ENCODE results near the gene HIVEP2. TPM values are rescaled to one million over a fixed set of nuclear protein-coding genes. Genes with fewer than 3 reads are reported as not detected.

The HIVEP2 gene
- total RNA-seq, 1 donor from 2014 or later: 13.2 TPM

DNA sequence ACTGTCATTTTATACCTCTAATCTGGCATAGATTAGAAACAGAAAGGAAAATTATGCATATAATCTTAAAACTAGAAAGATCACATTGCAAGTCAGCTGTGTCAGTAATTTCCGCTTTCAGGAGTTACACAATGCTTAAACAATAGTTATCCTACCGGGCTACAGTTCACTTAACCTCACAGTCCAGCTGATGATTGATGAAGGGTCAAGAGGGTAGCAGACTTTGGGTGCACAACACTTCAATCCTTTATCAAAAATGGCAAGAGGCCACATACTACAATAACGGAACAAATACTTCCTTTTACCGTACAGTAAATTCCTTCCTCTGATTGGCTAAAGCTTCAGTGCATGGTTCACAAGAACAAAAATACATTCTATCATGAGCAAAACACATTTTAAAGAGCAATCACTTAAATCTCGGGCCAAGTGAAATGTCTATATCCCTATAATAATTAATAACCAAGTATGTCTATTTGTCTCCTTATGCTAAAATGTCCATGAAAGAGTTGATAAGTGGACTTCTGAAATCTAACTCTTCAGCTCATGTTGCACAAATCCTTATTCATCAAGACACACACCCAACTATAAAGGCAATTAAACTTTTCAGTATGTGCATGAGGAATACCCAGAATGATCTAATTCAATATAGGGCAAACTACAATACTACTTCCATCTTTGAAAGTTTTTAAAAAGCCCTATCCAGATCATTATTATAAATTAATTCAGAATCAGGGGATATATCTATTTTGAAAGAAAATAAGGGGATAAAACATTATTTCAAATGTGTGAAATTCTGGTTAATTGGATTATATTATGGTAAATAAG is 76.8 kb downstream of the HIVEP2 start:
- no peak for DNase-seq (ENCODE audit: low spot score)

DNA sequence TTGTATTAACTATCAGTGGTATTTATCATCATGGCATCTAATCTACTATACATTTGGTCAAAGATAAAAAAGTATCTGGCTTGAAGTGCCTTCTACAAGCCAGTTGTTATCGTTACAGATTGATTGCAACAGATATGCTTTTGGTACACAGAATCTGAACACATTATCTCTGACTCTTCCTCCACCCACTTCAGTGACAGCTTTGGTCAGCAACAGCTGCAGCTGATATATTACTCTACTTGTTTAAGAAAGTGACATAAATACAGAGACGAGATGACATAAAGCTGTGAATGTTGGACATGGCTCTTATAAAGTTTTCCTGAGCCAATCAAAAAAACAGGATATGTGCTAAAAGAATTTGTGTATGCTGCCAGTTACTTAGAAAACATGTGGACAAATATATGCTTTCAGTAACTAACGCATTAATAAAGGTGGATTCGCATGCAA is 77.6 kb downstream of the HIVEP2 start:
- no peak for DNase-seq (ENCODE audit: low spot score)

DNA sequence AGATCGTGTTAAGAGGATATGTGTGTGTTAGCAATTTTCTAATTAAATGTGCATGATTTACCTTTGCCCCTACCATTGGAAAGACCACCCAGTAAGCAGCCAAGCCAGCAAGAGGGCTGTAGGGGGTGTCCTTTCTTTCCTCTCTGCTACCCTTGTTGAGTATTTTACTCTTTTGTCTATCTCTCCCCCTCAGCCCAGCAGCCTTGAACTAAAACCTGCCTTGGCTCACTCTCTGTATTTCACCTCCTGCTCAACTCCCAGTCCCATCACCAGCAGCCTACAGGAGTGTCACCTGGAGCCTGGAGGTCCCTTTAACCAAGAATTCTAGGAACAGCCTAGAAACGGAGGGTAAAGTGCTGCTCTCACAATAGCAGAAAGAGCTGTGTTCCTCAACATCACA is 81.0 kb downstream of the HIVEP2 start:
- no peak for DNase-seq (ENCODE audit: low spot score)

DNA sequence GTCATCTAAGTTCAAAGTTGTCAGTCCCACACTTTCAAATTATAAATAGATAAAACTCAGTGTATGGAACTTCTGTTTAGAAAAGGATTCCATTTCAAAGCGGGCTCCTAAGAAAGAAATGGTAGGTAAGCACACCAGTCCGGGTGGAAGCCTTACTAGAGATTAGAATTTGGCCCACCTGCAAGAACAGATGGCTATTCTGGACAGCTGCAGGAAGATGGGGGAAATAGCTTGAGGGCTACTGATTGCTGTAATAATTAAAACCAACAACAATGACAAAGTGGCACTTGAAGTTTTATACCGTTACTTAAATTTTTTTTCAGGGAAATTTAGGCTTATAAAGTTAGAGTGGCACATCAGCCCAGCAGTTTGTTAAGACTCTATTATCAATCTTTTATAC is 83.3 kb downstream of the HIVEP2 start:
- no peak for DNase-seq (ENCODE audit: low spot score)

- no peak for DNase-seq (ENCODE audit: low spot score)
These were observed 84.5 kb downstream of the HIVEP2 start for GRCh38 chr6:142860498-142860897.

DNA sequence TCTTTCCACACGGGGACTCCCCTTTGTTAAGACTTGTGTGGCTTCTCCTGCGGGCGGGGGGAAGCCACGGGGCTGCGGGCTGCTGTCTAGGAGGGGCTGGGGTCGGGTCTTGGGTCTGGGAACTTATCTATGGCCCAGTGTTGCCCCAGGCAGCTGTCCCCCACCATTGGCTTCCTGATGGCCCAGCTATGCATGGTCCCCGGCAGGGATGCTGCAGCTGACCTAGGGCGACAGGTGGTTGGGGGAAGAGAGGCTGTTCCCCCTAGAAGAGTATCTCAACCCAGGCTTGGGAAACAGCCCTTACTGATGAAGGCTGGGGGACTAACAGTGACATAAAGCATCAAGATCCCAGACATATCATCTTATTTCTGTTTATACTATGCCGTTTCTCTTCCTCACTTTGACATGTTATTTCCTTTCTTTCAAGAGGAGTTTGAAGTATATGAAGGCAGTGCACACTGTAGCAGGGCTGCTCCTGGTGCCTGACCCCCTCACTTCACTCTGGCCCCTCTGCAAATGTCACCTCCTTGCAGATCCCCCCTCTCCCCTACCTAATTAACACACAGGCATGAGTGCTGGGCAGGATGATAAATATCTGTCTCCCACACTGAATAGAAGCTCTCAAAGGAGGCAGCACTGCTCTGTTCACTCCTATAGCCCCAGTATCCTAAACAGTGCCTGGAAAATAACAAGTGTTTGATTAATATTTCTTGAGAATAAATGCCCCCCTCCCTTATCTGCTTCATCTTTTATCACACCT is 87.0 kb downstream of the HIVEP2 start:
- no peak for DNase-seq (ENCODE audit: low spot score)

GRCh38 chr6:142857233-142857761 is 87.7 kb downstream of the HIVEP2 start:
- DNase-seq (ENCODE audit: low spot score): no peak

GRCh38 chr6:142856624-142857232 is 88.2 kb downstream of the HIVEP2 start:
- no peak for DNase-seq (ENCODE audit: low spot score)

- DNase-seq (ENCODE audit: low spot score): no peak
These were observed 88.9 kb downstream of the HIVEP2 start for GRCh38 chr6:142855893-142856623.

DNA sequence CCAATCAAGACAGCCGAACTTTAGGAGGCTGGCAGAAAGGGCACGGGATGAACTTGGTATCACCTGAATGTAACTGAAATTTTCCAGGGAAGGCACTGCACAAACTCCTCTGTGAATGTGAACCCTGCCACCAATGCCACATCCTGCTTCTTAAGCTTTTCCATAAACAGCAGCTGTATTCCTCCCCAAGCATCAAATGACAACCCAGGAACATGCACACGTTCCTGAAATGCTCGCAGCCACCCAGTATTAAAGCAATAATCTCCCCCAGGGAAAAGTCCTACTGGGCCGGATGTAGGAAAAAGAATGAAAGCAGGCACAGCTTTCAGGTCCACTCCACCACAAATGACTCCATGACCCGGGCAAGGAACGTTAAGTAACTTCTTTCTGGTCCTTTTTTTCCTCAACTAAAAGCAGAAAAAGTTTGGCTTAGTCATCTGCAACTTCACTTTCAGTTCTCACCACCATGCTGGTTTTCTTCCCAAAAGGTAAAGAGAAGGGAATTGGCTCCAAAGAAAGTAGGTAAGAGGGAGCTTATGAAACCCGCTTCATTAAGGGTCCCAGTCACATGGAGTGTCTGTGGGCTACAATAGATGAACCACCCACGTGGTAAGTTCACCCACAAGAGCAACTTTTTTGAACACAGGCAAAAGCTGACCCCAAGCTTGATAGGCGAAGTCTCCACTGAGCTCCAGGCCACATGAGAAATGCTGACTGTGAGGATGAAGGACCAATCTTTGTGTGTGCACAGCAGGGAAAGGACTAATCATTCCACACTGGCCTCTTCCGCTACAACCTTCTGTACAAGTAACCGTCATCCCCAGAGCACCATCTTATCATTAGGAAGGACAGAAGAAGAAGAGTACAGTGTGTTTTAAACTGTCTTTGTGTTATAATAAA is 90.1 kb downstream of the HIVEP2 start:
- no peak for DNase-seq (ENCODE audit: low spot score)

DNA sequence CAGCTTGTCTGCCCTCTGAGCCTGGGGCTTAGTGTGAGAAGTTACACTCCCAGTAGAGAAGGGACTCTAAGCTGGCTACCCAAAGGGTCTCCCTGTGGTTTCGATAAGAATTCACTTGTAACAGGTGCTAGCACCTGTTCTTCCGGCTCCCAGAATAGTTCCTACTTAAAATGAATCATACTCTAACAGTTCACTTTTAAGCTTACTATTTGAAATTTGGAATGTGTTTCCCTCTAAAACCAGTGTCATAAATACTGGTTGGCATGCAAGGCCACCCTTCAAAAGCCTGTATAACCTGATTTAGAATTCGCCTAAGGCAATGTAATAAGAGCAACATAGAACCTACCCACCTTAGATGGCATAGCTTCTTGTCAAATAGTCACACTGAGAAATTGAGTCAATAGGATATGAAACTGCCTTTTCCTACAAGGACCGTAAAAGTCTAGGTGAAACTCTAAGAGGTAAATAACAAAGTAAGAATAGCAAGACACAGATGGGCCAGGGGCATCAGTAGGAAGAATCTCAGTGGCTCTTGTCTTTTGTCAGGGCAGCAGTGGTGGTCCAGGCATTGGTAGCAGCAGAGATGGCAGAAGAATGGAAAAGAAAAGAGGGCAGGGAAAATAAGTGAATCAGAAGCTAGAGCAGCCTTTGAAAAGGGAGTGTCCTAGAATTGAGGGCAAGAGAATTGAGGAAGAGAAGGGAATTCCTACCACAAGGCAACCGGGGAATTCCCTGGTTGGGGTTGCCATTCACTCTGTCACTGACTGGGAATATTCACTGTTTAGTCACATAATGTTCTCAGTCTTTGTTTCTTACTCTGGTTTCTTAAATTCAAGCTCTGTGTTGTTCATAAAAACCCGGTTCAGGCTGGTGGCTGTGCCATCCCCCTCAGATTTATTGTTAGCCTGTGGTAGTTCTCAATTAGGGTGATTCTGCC is 91.5 kb downstream of the HIVEP2 start:
- DNase-seq (ENCODE audit: low spot score): no peak

DNA sequence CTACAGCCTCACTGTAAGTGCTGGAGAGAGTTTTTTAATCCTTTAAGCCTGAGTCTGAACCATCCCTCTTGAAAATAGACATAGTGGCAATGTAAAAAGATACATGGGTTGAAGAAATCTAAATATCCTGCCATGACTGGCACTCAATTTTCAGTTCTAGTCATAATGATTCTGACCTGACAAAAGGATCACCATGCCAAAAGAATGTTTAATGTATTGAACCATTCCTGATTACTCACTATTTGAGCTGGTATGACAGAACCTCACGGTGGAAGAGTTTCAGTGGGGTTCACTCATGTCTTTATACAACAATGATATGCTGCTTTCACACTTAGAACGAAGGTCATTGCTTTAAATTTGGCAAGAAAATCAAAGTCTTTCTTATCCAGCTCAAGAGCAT is 93.4 kb downstream of the HIVEP2 start:
- DNase-seq (ENCODE audit: low spot score): no peak

DNA sequence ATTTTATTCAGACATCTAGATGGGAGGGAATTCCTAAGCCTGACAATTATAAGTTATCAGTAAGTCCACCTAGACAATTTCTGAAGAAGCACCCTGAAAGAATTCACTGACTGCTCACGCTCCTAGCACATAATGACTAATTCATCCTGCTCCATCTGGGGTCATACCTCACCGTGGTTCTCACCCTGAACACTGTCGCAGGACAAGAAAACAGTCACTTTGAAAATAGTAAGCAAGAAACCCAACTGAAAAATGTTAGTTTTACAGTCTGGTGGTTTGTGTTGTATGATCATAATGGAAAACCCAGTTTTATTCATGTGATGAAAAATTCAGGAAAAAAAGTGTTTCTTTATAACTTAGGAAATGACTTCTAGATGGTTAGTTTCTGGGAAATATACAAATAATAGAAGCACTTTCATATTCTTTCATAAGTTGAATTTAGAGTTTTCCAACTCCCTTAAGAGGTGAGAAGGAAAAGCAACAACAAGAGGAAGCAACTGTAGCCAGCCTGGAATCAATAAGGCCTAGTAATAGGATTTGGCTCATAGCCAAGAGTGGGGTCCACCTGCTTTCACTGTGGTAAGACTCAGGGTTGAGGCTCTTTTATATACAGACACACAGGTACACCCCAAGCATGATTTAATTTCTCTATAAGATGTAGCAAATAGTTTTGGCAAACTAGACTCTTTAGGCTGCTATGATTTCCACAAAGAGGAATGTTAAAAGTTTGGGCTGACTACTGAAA is 94.1 kb downstream of the HIVEP2 start:
- no peak for DNase-seq (ENCODE audit: low spot score)

DNA sequence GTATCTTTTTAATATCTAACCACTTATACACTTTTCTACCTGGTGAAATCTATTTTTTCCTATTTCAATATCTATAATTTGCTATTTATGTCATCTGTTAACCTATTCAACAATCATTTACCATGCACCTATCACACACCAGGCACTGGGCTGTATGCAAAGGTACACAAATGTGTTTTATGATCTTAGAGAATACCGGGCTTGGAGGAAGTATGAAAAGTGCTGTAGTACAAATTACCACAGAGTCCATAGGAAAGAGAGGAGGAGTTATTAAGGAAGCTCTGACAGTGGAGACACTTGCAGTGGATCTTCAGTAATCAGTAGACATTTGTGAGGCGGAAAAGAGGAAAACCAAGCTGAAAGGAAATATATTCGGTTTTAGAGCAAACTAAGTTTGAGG is 96.0 kb downstream of the HIVEP2 start:
- no peak for DNase-seq (ENCODE audit: low spot score)

DNA sequence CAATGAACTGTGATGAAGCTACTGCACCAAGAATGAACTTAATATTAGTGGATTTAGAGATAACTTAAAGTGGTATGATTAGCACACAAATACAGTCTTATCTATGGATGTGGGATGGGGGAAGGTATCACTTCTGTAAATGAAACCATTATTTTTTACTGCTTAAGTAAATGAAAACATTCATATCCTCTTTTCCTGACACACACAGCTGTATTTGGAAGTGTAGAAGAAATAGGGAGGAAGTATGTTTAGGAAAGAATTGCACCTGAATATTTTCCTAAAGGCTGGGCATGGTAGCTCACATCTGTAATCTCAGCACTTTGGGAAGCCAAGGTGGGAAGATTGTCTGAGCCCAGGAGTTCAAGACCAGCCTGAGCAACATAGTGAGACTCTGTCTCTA is 96.8 kb downstream of the HIVEP2 start:
- no peak for DNase-seq (ENCODE audit: low spot score)

GRCh38 chr6:142846883-142847287 is 98.1 kb downstream of the HIVEP2 start:
- no peak for DNase-seq (ENCODE audit: low spot score)

GRCh38 chr6:142846459-142846831 is 98.5 kb downstream of the HIVEP2 start:
- DNase-seq (ENCODE audit: low spot score): no peak

Data from mesenteric fat pad (tissue), 1 donor.